Trophoblast cell (in vitro differentiated cells and primary cell): Measurements from ENCODE around the gene OR6B3.

Experiments used
- DNase-seq, 2 donors: peaks; one replicate each; pipeline ENCODE4 v3.0.0-alpha.2; 2016
- H2AFZ ChIP-seq: 2 replicates; pipeline ENCODE4 v1.6.1; 2013; ENCODE audit warnings: low read length, moderate library complexity, mild to moderate bottlenecking; ENCODE audit not compliant: insufficient read depth, poor library complexity
- H2AK5ac ChIP-seq: 2 replicates; pipeline ENCODE4 v1.6.1; 2013; ENCODE audit warnings: mild to moderate bottlenecking, low read length
- H2BK120ac ChIP-seq: 2 replicates; pipeline ENCODE4 v1.6.1; 2013; ENCODE audit warnings: low read length, mild to moderate bottlenecking, moderate library complexity; ENCODE audit not compliant: insufficient read depth, poor library complexity
- H2BK12ac ChIP-seq: 2 replicates; pipeline ENCODE4 v1.6.1; 2013; ENCODE audit warnings: mild to moderate bottlenecking, low read length, moderate library complexity
- H2BK5ac ChIP-seq: 2 replicates; pipeline ENCODE4 v1.6.1; 2013; ENCODE audit warnings: low read length, low read depth, moderate library complexity, mild to moderate bottlenecking; ENCODE audit not compliant: poor library complexity
- H3K14ac ChIP-seq: 2 replicates; pipeline ENCODE4 v1.6.1; 2013; ENCODE audit warnings: mild to moderate bottlenecking, low read length
- H3K18ac ChIP-seq: 2 replicates; pipeline ENCODE4 v1.6.1; 2013; ENCODE audit warnings: mild to moderate bottlenecking, low read length
- H3K23ac ChIP-seq: 2 replicates; pipeline ENCODE4 v1.6.1; 2013; ENCODE audit warnings: low read length
- H3K27ac ChIP-seq: 2 replicates; pipeline ENCODE4 v1.5.1; 2013; ENCODE audit warnings: low read depth, mild to moderate bottlenecking, inconsistent platforms, low read length, moderate library complexity
- H3K27me3 ChIP-seq: 2 replicates; pipeline ENCODE4 v1.6.1; 2013; ENCODE audit warnings: inconsistent platforms, mild to moderate bottlenecking, low read length, moderate library complexity; ENCODE audit not compliant: insufficient read depth
- H3K36me3 ChIP-seq, 2 experiments: 1 replicate in 1 of 2; 2 replicates in 1 of 2; pipeline ENCODE4 v1.6.1; 2013; ENCODE audit warnings: low read length in 2 of 2, mild to moderate bottlenecking in 2 of 2, moderate library complexity in 1 of 2; ENCODE audit not compliant: insufficient read depth in 2 of 2, control insufficient read depth in 1 of 2
- H3K4ac ChIP-seq: 2 replicates; pipeline ENCODE4 v1.6.1; 2013; ENCODE audit warnings: low read depth, mild to moderate bottlenecking, low read length, moderate library complexity
- H3K4me1 ChIP-seq, 2 experiments: 1 replicate in 1 of 2; 2 replicates in 1 of 2; pipeline ENCODE4 v1.6.1; 2013; ENCODE audit warnings: low read length in 2 of 2, mild to moderate bottlenecking in 2 of 2, moderate library complexity in 1 of 2; ENCODE audit not compliant: insufficient read depth in 2 of 2, control insufficient read depth in 1 of 2
- H3K4me2 ChIP-seq: 2 replicates; pipeline ENCODE4 v1.6.1; 2013; ENCODE audit warnings: inconsistent platforms, mild to moderate bottlenecking, low read length, moderate library complexity
- H3K4me3 ChIP-seq: 2 replicates; pipeline ENCODE4 v1.5.1; 2013; ENCODE audit warnings: mild to moderate bottlenecking, low read depth, low read length, inconsistent platforms
- H3K79me1 ChIP-seq: one replicate; pipeline ENCODE4 v1.6.1; 2013; ENCODE audit warnings: low read length
- H3K79me2 ChIP-seq: 2 replicates; pipeline ENCODE4 v1.6.1; 2013; ENCODE audit warnings: low read length, mild to moderate bottlenecking; ENCODE audit not compliant: control insufficient read depth, insufficient read depth, poor library complexity
- H3K9ac ChIP-seq: 2 replicates; pipeline ENCODE4 v1.6.1; 2013; ENCODE audit warnings: mild to moderate bottlenecking, low read length
- H3K9me3 ChIP-seq: 2 replicates; pipeline ENCODE4 v1.6.1; 2013; ENCODE audit warnings: low read depth, mild to moderate bottlenecking, control low read depth, inconsistent platforms, low read length; ENCODE audit not compliant: insufficient read depth
- H4K12ac ChIP-seq: 2 replicates; pipeline ENCODE4 v1.6.1; 2013; ENCODE audit warnings: low read depth, mild to moderate bottlenecking, low read length, moderate library complexity
- H4K8ac ChIP-seq: 2 replicates; pipeline ENCODE4 v1.6.1; 2013; ENCODE audit warnings: low read depth, mild to moderate bottlenecking, low read length, moderate library complexity
- H4K91ac ChIP-seq: one replicate; pipeline ENCODE4 v1.6.1; 2013; ENCODE audit warnings: low read depth, mild to moderate bottlenecking, low read length, moderate library complexity
- WGBS: extraction: QIAGEN DNeasy Blood & Tissue Kit; methylation state at CpG from one replicate; pipeline ENCODE4 v1.1.7; 2013; ENCODE audit warnings: missing lambda C conversion rate; ENCODE audit not compliant: insufficient read length, insufficient coverage; ENCODE audit errors: extremely low coverage; 5-methylcytosine and 5-hydroxymethylcytosine counted together

The OR6B3 gene

GRCh38 chr2:240086563-240086962, 33.2 kb upstream of the OR6B3 start:
- H2AFZ ChIP-seq: no peak overlapping the region
- H2BK120ac ChIP-seq: no peak overlapping the region
- no peak overlapping the region for H4K12ac ChIP-seq
- H4K91ac ChIP-seq: no peak overlapping the region
- no peaks in the 10 kb centered on the region for H3K36me3 ChIP-seq
- no peak overlapping the region for H3K18ac ChIP-seq
- no peak overlapping the region for H3K4ac ChIP-seq
- no peak for DNase-seq
- H2AK5ac ChIP-seq: no peak overlapping the region
- no peak overlapping the region for H2BK12ac ChIP-seq
- no peak overlapping the region for H3K9ac ChIP-seq
- H3K4me1 ChIP-seq: no peaks in the 10 kb centered on the region
- H3K4me2 ChIP-seq: no peak overlapping the region
- no peak overlapping the region for H4K8ac ChIP-seq
- no peak overlapping the region for H3K4me3 ChIP-seq
- H3K79me1 ChIP-seq: no peaks in the 10 kb centered on the region
- no peak overlapping the region for H2BK5ac ChIP-seq
- no peak overlapping the region for H3K27ac ChIP-seq
- H3K23ac ChIP-seq: no peak overlapping the region
- H3K14ac ChIP-seq: no peak overlapping the region
- H3K27me3 ChIP-seq: no peaks in the 10 kb centered on the region
- H3K9me3 ChIP-seq: no peaks in the 10 kb centered on the region
- no peaks in the 10 kb centered on the region for H3K79me2 ChIP-seq

DNA sequence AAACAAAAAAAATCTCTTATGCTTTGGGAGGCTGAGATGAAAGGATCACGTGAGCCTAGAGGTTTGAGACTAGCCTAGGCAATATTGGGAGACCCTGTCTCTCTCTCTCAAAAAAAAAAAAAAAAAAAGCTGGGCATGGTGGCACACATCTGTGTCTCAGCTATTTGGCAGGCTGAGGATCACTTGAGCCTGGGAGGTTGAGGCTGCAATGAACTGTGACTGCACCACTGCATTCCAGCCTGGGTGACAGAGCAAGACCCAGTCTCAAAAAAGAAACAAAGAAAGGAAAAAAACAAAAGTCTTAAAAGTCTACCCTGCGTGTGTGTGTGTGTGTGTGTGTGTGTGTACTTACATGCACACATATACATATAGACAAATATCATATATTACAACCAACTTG, 25.3 kb upstream of the OR6B3 start:
- Histone ChIP-seq H2AFZ (no peak overlapping the region), H3K36me3 (peaks cover 0 to 1% of the 10 kb centered on the region in 2 experiments), H3K79me1 (no peaks in the 10 kb centered on the region), H4K8ac (no peak overlapping the region), H3K23ac (no peak overlapping the region), H3K4me2 (no peak overlapping the region), H3K79me2 (no peaks in the 10 kb centered on the region), H3K4ac (no peak overlapping the region), H4K12ac (no peak overlapping the region), H3K27me3 (no peaks in the 10 kb centered on the region), H3K18ac (no peak overlapping the region), H3K9ac (no peak overlapping the region), H3K14ac (no peak overlapping the region), H2BK120ac (no peak overlapping the region), H3K4me3 (no peak overlapping the region), H3K4me1 (no peaks in the 10 kb centered on the region), H2BK12ac (no peak overlapping the region), H2AK5ac (no peak overlapping the region), H3K27ac (no peak overlapping the region), H3K9me3 (peaks cover 5% of the 10 kb centered on the region), H2BK5ac (no peak overlapping the region), H4K91ac (no peak overlapping the region)
- WGBS: no CpG with 5 or more reads among the region's 2 CpGs
- DNase-seq: no peak

DNA sequence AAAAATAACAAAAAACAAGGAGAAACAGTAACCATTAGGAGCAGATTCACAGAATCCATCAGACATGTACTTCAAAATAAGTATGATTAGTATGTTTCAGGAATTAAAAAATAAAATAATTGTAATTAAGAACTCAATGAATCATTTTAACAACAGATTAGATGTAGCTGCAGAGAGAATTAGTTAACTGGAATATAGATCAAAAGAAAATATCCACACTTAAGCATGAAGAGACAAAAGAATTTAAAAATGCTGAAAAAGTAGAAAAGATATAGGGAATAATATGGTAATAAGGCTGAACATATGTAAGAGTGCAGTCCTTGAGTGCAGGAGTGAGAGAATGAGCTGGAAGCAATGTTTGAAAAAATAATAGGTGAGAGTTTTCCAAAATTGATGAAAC, 24.1 kb upstream of the OR6B3 start:
- H3K14ac ChIP-seq: no peak overlapping the region
- no peak overlapping the region for H3K4ac ChIP-seq
- H3K79me2 ChIP-seq: no peaks in the 10 kb centered on the region
- no peaks in the 10 kb centered on the region for H3K79me1 ChIP-seq
- no peak overlapping the region for H3K27ac ChIP-seq
- H2BK5ac ChIP-seq: no peak overlapping the region
- no peak overlapping the region for H2AFZ ChIP-seq
- H4K12ac ChIP-seq: no peak overlapping the region
- no peaks in the 10 kb centered on the region for H3K27me3 ChIP-seq
- H2BK120ac ChIP-seq: no peak overlapping the region
- no peak overlapping the region for H3K4me3 ChIP-seq
- no peak overlapping the region for H2BK12ac ChIP-seq
- H4K91ac ChIP-seq: no peak overlapping the region
- H3K9ac ChIP-seq: no peak overlapping the region
- peaks cover 0 to 1% of the 10 kb centered on the region in 2 experiments for H3K36me3 ChIP-seq
- no peak for DNase-seq
- H4K8ac ChIP-seq: no peak overlapping the region
- H3K9me3 ChIP-seq: peaks cover 6% of the 10 kb centered on the region
- H2AK5ac ChIP-seq: no peak overlapping the region
- H3K23ac ChIP-seq: no peak overlapping the region
- H3K4me2 ChIP-seq: no peak overlapping the region
- no peak overlapping the region for H3K18ac ChIP-seq
- H3K4me1 ChIP-seq: no peaks in the 10 kb centered on the region

DNA sequence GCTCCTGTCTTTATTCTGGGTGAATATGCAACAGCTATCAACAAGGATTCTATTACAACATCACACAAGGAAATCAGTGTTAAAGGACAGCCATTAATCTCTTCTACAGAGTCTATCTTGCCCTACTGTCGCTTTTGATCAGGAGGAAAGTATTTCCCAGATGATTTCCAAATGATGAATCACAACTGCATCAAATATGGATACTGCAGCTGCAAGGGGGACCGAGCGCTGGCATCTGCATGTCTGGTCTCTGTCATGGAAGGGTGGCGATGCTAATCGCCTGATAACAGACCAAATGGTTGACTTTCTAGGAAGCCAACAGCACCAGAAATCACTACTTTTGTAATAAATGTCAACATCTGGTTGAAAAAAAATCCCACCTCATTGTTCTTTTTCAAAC, 21.2 kb upstream of the OR6B3 start:
- Histone ChIP-seq H3K27me3 (no peaks in the 10 kb centered on the region), H2BK5ac (no peak overlapping the region), H2AK5ac (no peak overlapping the region), H2AFZ (no peak overlapping the region), H3K9ac (no peak overlapping the region), H3K18ac (no peak overlapping the region), H3K14ac (no peak overlapping the region), H3K4me2 (no peak overlapping the region), H4K91ac (no peak overlapping the region), H2BK120ac (no peak overlapping the region), H3K27ac (no peak overlapping the region), H3K4me1 (no peaks in the 10 kb centered on the region), H3K9me3 (peaks cover 2% of the 10 kb centered on the region), H3K4me3 (no peak overlapping the region), H3K23ac (no peak overlapping the region), H4K12ac (no peak overlapping the region), H4K8ac (no peak overlapping the region), H3K4ac (no peak overlapping the region), H3K36me3 (no peaks in the 10 kb centered on the region), H2BK12ac (no peak overlapping the region), H3K79me2 (no peaks in the 10 kb centered on the region), H3K79me1 (no peaks in the 10 kb centered on the region)
- DNase-seq: no peak
- no CpG with 5 or more reads among the region's 5 CpGs for WGBS

DNA sequence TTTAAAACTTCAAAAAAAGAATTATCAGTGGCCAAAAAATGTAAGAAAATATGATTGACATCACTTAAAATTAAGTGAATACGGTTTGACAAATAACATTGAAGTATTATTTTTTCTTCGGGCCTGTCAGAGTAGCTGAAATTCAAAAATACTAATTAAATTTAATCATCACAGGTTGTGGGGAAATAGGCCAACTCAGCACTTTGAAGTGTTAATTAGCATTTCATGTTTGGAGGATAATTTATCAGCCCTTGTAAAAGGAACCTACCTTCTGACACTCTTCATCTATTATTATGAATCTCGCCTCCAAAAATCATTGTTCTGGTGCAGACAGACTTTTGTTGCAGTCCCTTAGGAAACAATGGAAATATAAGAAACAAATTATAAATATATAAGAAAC, 17.6 kb upstream of the OR6B3 start:
- no peak overlapping the region for H2BK120ac ChIP-seq
- no peak overlapping the region for H3K4me2 ChIP-seq
- H3K36me3 ChIP-seq: no peaks in the 10 kb centered on the region
- no peak overlapping the region for H3K9ac ChIP-seq
- no peaks in the 10 kb centered on the region for H3K4me1 ChIP-seq
- H2BK5ac ChIP-seq: no peak overlapping the region
- H3K18ac ChIP-seq: no peak overlapping the region
- no peak overlapping the region for H3K4me3 ChIP-seq
- H4K91ac ChIP-seq: no peak overlapping the region
- peaks cover 2% of the 10 kb centered on the region for H3K9me3 ChIP-seq
- no peak overlapping the region for H4K12ac ChIP-seq
- H3K27ac ChIP-seq: no peak overlapping the region
- DNase-seq: no peak
- H2AK5ac ChIP-seq: no peak overlapping the region
- no peak overlapping the region for H2BK12ac ChIP-seq
- no peak overlapping the region for H4K8ac ChIP-seq
- H3K79me1 ChIP-seq: no peaks in the 10 kb centered on the region
- WGBS: no CpG with 5 or more reads among the region's 3 CpGs
- no peak overlapping the region for H2AFZ ChIP-seq
- no peaks in the 10 kb centered on the region for H3K79me2 ChIP-seq
- H3K27me3 ChIP-seq: no peaks in the 10 kb centered on the region
- H3K14ac ChIP-seq: no peak overlapping the region
- no peak overlapping the region for H3K4ac ChIP-seq
- H3K23ac ChIP-seq: no peak overlapping the region
